Aorta (tissue), 5 donors: ENCODE data around the gene ZNF423. TPM values are rescaled to one million over a fixed set of nuclear protein-coding genes. Genes with fewer than 3 reads are reported as not detected.

Experiments
- ATAC-seq: fragments of 200-7000 bp; cut with Tn5 transposase; one replicate; pipeline ENCODE4 v1.9.1; 2022; ENCODE audit warnings: moderate library complexity; ENCODE audit not compliant: low FRiP score
- DNase-seq, 2 donors: peaks; one replicate each; pipeline ENCODE4 v3.0.0-alpha.2; 2020
- H3K27ac ChIP-seq, 2 donors: one replicate each; pipeline ENCODE4 v1.5.1; 2013; ENCODE audit warnings: low read length in 2 of 2, mild to moderate bottlenecking in 2 of 2, moderate library complexity in 2 of 2, control low read depth in 1 of 2, inconsistent platforms in 1 of 2, low read depth in 1 of 2
- H3K27me3 ChIP-seq, 2 donors: one replicate each; pipeline ENCODE4 v1.6.1; 2013; ENCODE audit warnings: control low read depth in 1 of 2, low read length in 1 of 2, mild to moderate bottlenecking in 1 of 2, moderate library complexity in 1 of 2; ENCODE audit not compliant: insufficient read depth in 2 of 2, control insufficient read depth in 1 of 2
- H3K36me3 ChIP-seq, 2 donors: one replicate each; pipeline ENCODE4 v1.6.1; 2013; ENCODE audit warnings: control low read depth in 1 of 2, low read length in 1 of 2, mild to moderate bottlenecking in 1 of 2; ENCODE audit not compliant: insufficient read depth in 2 of 2, control insufficient read depth in 1 of 2
- H3K4me1 ChIP-seq, 2 donors: one replicate each; pipeline ENCODE4 v1.6.1; 2013; ENCODE audit warnings: low read length in 2 of 2, control low read depth in 1 of 2, mild to moderate bottlenecking in 1 of 2, moderate library complexity in 1 of 2; ENCODE audit not compliant: insufficient read depth in 2 of 2, control insufficient read depth in 1 of 2
- H3K4me3 ChIP-seq, 2 donors: one replicate each; pipeline ENCODE4 v1.5.1; 2013; ENCODE audit warnings: low read length in 2 of 2, control low read depth in 1 of 2, mild to moderate bottlenecking in 1 of 2
- H3K9me3 ChIP-seq: one replicate; pipeline ENCODE4 v1.6.1; 2013; ENCODE audit warnings: mild to moderate bottlenecking, low read length; ENCODE audit not compliant: control insufficient read depth
- WGBS, 2 donors: extraction: QIAGEN DNeasy Blood & Tissue Kit; methylation state at CpG; one replicate each; pipeline ENCODE4 v1.1.7; 2013; 5-methylcytosine and 5-hydroxymethylcytosine counted together
- intact Hi-C, 2 donors: fragments of 100-400 bp; cut with DNase I; formaldehyde crosslinking; loops; one replicate each; pipeline versions ENCODE4 v1.14.2 to v1.15.0; 2022
- polyA plus RNA-seq, 2 donors: library from polyadenylated mRNA; stranded (reverse); fragments of 200-250 nt; gene quantifications; one replicate each; pipeline ENCODE4 v1.2.3, GENCODE V29; 2013
- total RNA-seq, 2 donors: library from RNA; stranded (reverse); fragmentation: NEBNext Ultra II Directional; extraction: Animal tissue kit (Norgen Biotek cat#: 25700); gene quantifications; one replicate each; pipeline ENCODE4 v1.2.1, GENCODE V29; 2021
- donor health status: healthy with polysubstance abuse.
- donor health status: Bipolar disorder and iron deficiency.
- donor health status: DM: no; HTN: no; CAD: no.
- donor health status: DM: no; HTN: no; CAD: no.
- donor health status: DM: yes; HTN: yes; CAD: no.

ZNF423 gene
- total and polyA plus RNA-seq, 4 donors = 3.1 to 43.1 (median 10.0) TPM

DNA sequence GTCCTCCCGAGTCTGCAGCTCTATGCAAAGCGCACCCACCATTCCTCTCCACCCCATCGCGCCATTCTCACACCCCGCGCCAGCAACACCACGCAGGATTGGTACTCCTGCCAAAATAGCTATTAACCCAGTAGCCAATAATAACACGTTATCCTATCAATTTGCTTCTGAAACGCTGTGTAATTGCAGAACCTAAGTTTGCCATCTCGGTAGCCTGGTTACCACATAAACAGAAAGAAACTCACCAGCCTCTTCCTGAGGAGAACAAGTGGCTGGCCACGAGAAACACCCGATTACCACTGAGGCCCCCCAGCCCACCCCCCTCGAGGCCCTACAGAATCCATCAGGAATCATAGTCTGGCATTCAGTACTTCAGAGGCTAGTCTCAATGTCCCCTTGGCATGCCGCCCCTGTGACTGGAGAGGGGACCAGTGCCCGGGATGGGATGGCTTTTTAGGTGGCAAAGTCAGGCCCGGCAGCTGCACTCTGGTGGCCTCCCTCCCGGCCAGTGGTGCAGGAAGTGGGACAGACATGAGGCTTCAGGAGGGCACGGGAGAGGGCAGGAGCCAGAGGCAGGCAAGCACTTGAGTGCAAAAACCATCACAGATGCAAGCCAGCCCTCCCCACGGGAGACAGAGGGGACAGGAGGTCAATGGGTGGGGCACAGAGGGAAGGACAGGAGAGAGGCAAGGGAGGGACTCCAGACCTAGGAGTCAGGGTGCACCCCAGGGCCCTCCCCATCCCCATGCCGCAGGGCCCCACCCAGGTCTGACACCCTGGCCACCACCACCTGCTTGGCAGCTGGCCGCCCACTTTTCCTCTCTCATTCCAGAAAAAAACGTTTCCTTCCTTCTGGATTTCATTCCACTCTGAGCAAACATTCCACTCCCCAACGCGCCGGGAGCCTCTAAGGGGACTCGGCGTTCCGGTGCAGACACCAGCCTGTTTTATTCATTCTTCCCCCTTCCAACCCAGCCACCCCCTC, 192.5 kb downstream of the ZNF423 start:
- Histone ChIP-seq H3K27ac (peak overlapping the region in 1 of 2 donors; percentile 48), H3K4me3 (no peak overlapping the region), H3K36me3 (no peaks in the 10 kb centered on the region), H3K27me3 (no peaks in the 10 kb centered on the region), H3K4me1 (no peaks in the 10 kb centered on the region), H3K9me3 (no peaks in the 10 kb centered on the region)
- ATAC-seq (peak; percentile 61), DNase-seq (peak; percentile 62 to 80)
- 27 to 39% methylated on average over 27 to 28 of the region's 28 CpGs for WGBS, 2 donors
- intact Hi-C loops = loop anchor here in 1 of 2 donors (10.0 kb wide), 1 partner anchor 99 kb away; no protein-coding TSS in a partner anchor

DNA sequence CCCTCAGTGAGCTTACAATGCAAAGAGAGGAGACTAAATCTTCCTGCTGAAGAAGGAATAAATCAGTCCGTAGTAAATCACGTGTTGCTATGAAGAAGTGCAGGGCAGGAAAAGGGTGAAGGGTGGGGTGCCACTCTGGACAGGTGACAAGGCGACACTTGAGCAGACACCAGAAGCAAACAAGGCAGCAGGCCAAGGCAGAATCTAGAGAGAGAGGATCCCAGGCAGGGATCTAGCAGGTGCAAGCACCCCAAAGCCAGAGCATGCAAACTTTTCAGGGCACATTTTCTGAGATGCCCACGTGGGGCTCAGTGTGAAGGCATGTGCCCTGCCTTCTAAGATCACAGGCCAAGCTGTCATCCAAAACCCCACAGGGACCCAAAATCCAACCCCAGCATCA, 193.3 kb downstream of the ZNF423 start:
- Histone ChIP-seq H3K4me1 (no peaks in the 10 kb centered on the region), H3K27me3 (no peaks in the 10 kb centered on the region), H3K4me3 (no peak overlapping the region), H3K36me3 (no peaks in the 10 kb centered on the region), H3K27ac (no peak overlapping the region), H3K9me3 (no peaks in the 10 kb centered on the region)
- 96% methylated on average over 4 of the region's 4 CpGs for WGBS, 2 donors
- no peak for ATAC-seq
- intact Hi-C loops = loop anchor here in 1 of 2 donors (10.0 kb wide), 1 partner anchor 98 kb away; no protein-coding TSS in a partner anchor
- DNase-seq = no peak

DNA sequence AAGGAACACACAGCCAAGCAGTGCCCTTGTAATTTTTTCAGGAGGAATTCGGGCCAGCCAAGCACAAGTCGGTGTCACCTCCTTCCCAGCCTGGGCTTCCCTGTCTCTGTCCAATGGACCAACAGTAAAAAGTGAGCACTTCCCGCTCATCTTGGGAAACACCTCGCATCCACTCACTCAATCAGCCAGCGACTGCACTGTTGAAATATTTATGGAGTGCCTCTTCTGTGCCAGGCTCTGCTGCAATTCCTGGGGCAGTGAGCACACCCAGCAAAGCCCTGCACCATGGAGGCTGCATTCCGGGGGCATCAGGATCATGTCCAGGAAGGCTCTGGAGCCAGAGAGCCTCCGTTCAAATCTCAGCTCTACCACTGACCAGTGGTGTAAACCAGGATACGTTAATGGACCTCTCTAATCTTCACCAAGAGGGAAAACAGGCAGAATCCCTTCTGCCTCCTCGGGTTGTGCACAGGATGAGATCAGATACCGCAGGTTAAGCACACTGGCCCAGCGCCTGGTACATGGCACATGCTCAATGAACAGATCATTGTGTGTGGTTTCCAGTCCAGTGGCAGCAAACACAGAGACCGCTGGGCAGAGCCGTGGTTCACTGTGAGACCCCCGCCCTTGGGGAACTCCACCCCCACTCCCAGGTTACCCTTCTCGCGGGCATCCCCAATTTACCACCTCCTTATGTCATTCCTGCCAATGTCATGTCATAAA, 194.3 kb downstream of the ZNF423 start:
- H3K27me3 ChIP-seq = no peaks in the 10 kb centered on the region
- H3K27ac ChIP-seq = no peak overlapping the region
- ATAC-seq (no peak), DNase-seq (no peak)
- H3K36me3 ChIP-seq = no peaks in the 10 kb centered on the region
- WGBS, 2 donors = 91 to 94% methylated on average over 16 of the region's 16 CpGs
- H3K4me1 ChIP-seq = no peaks in the 10 kb centered on the region
- intact Hi-C loops = loop anchor here in 1 of 2 donors (10.0 kb wide), 1 partner anchor 97 kb away; no protein-coding TSS in a partner anchor
- no peak overlapping the region for H3K4me3 ChIP-seq
- no peaks in the 10 kb centered on the region for H3K9me3 ChIP-seq

DNA sequence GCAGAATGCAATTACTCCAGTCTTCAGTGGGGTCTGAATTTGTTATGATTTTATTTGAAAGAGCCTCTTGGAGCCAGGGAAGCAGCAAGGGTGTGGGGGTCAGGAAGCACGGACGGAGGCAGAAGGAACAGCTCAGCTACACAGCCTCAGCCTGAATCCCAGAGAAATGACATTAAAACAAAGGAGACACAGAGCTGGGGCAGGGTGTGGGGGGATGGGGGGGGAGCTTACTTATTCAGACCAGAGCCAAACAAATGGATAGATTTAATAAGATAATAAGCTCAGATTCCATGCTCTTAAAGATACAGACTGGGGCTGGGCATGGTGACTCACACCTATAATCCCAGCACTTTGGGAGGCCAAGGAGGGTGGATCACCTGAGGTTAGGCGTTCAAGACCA, 195.3 kb downstream of the ZNF423 start:
- Histone ChIP-seq H3K27ac (no peak overlapping the region), H3K4me3 (no peak overlapping the region), H3K36me3 (no peaks in the 10 kb centered on the region), H3K27me3 (no peaks in the 10 kb centered on the region), H3K9me3 (no peaks in the 10 kb centered on the region), H3K4me1 (no peaks in the 10 kb centered on the region)
- DNase-seq = no peak
- 92 to 95% methylated on average over 3 of the region's 3 CpGs for WGBS, 2 donors
- intact Hi-C loops = loop anchor here in 1 of 2 donors (10.0 kb wide), 1 partner anchor 96 kb away; no protein-coding TSS in a partner anchor
- no peak for ATAC-seq

DNA sequence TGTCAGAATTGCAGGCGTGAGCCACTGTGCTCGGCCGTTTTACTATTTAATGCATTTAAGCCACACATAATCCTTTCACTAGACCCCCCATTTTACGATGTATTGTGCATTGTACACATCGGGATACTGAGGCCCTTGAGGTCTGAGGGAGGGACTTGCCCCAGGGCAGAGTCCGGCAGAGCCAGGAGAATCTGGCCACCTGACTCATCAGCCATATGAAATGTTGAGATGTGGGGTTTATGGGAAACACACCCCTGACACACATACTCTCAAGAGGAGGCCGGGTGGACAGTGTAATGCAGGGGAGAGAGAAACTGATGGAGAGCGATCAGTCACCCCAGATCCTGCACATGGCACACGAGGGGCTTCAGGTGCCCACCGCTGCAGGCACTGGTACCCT, 196.6 kb downstream of the ZNF423 start:
- intact Hi-C loops = no loop called here
- H3K27me3 ChIP-seq = no peaks in the 10 kb centered on the region
- no peaks in the 10 kb centered on the region for H3K36me3 ChIP-seq
- DNase-seq (no peak), ATAC-seq (no peak)
- H3K27ac ChIP-seq = no peak overlapping the region
- H3K9me3 ChIP-seq = no peaks in the 10 kb centered on the region
- 95 to 96% methylated on average over 10 of the region's 10 CpGs for WGBS, 2 donors
- H3K4me1 ChIP-seq = no peaks in the 10 kb centered on the region
- H3K4me3 ChIP-seq = no peak overlapping the region

DNA sequence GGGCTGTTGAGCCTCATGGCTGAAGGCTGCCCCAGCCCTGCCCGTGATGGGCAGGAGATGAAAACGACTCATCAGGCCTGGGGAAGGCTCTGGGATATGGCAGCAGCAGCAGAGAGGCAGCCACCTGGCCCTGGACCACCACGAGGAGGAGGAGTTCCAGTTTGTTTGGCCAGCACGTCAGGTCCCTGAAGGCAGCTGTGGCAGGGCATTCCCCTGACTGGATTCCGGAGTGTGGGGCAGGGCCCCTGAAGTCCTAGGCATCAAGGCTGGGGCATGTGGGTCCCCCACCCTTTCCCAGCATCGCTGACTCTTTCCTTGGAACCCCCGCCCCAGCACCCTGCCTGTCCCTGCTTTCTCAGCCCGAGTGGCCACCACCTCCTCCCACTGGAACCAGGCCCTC, 197.4 kb downstream of the ZNF423 start:
- WGBS, 2 donors = 81 to 88% methylated on average over 8 of the region's 8 CpGs
- ATAC-seq = no peak
- Histone ChIP-seq H3K27me3 (no peaks in the 10 kb centered on the region), H3K36me3 (no peaks in the 10 kb centered on the region), H3K4me3 (no peak overlapping the region), H3K27ac (no peak overlapping the region), H3K9me3 (no peaks in the 10 kb centered on the region), H3K4me1 (no peaks in the 10 kb centered on the region)
- intact Hi-C loops = no loop called here
- DNase-seq = no peak

DNA sequence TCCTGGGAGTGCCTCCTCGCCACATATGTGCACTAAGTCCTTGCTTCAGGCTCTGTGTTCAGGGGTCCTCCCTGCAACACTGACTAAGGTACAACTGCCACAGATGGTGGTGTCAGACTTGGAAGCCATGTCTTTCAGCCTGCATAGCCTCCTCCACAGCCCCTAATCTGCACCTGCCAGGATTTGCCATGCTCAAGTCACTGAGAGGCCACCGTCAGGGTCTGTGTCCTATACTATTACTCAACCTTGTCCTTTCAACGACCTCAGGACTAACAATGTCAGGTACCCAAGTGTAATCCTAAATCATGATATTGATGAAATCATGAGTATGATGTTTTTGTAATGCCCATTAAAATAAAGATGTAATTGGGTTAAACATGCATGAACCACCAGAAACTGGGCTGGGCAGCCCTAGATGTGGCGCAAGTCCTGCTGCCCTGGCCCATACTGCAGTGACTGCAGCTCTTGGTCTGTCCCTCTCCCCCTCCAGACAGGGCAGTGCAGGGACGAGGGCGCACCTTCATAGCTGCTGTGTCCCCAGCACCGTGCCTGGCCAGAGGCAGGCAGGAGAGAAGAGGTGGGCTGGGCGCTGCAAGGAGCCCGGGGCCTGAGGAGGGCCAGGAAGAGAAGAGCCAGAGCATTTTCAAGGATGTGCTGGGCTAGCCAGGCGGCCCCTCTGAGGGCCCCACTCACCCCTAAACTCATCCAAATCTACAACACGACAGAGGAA, 198.0 kb downstream of the ZNF423 start:
- WGBS, 2 donors = 89 to 94% methylated on average over 11 of the region's 11 CpGs
- H3K9me3 ChIP-seq = no peaks in the 10 kb centered on the region
- no peaks in the 10 kb centered on the region for H3K36me3 ChIP-seq
- H3K27me3 ChIP-seq = no peaks in the 10 kb centered on the region
- ATAC-seq = no peak
- intact Hi-C loops = no loop called here
- DNase-seq = no peak
- H3K4me3 ChIP-seq = no peak overlapping the region
- no peaks in the 10 kb centered on the region for H3K4me1 ChIP-seq
- no peak overlapping the region for H3K27ac ChIP-seq

DNA sequence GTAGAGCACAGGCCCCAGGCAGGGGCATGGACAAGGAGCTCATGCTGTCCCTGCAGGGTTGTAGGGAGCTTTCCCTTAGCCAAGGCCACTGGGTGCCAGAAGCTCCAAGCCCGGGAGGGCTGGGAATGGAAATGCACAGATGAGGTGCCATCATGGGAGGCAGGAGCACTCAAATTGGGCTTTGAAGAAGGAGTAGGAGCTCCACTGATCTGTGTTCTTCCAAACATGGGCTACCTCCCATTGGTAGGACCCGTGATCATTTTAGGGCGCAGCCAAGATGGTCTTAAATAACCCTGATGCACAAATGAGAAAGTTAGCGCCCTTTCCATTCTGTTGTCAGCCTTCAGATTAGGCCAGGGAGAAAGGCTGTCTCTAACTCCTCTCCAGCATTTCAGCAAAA, 201.5 kb downstream of the ZNF423 start:
- Histone ChIP-seq H3K4me3 (no peak overlapping the region), H3K27me3 (no peaks in the 10 kb centered on the region), H3K4me1 (no peaks in the 10 kb centered on the region), H3K36me3 (no peaks in the 10 kb centered on the region), H3K9me3 (no peaks in the 10 kb centered on the region), H3K27ac (no peak overlapping the region)
- WGBS, 2 donors = 96 to 98% methylated on average over 4 of the region's 4 CpGs
- DNase-seq (no peak), ATAC-seq (no peak)
- intact Hi-C loops = no loop called here
